Duodenal mucosa (tissue), 2 donors: ENCODE data around the gene MEX3D.
"Not testable (repeated sequence)": the region's sequence is repeated elsewhere in the genome, so short reads cannot be mapped to it uniquely, and the experiment has no call there.

Source experiments
- H3K27ac ChIP-seq: one replicate; pipeline ENCODE4 v1.7.0; 2013; ENCODE audit warnings: low read depth, low read length
- H3K27me3 ChIP-seq, 2 donors: one replicate each; pipeline ENCODE4 v1.7.0; 2013; ENCODE audit warnings: low read length in 2 of 2, control low read depth in 1 of 2; ENCODE audit not compliant: insufficient read depth in 2 of 2, control insufficient read depth in 1 of 2
- H3K36me3 ChIP-seq, 2 donors: one replicate each; pipeline ENCODE4 v1.7.0; 2013; ENCODE audit warnings: low read length in 2 of 2, control low read depth in 1 of 2; ENCODE audit not compliant: insufficient read depth in 2 of 2, control insufficient read depth in 1 of 2
- H3K4me1 ChIP-seq, 2 donors: one replicate each; pipeline ENCODE4 v1.7.0; 2013; ENCODE audit warnings: low read length in 2 of 2, control low read depth in 1 of 2; ENCODE audit not compliant: insufficient read depth in 2 of 2, control insufficient read depth in 1 of 2
- H3K4me3 ChIP-seq, 2 donors: one replicate each; pipeline ENCODE4 v1.7.0; 2013; ENCODE audit warnings: low read length in 2 of 2, low read depth in 1 of 2
- H3K9ac ChIP-seq, 2 donors: one replicate each; pipeline ENCODE4 v1.7.0; 2013; ENCODE audit warnings: low read length in 2 of 2, low read depth in 1 of 2
- H3K9me3 ChIP-seq, 2 donors: one replicate each; pipeline ENCODE4 v1.7.0; 2013; ENCODE audit warnings: low read length in 2 of 2, control low read depth in 1 of 2; ENCODE audit not compliant: control insufficient read depth in 1 of 2

The MEX3D gene

GRCh38 chr19:1535699-1536098, 32.4 kb downstream of the MEX3D start:
- not testable (repeated sequence) for H3K27ac ChIP-seq, H3K4me3 ChIP-seq, H3K4me1 ChIP-seq, H3K27me3 ChIP-seq, H3K9me3 ChIP-seq, H3K9ac ChIP-seq, H3K36me3 ChIP-seq

DNA sequence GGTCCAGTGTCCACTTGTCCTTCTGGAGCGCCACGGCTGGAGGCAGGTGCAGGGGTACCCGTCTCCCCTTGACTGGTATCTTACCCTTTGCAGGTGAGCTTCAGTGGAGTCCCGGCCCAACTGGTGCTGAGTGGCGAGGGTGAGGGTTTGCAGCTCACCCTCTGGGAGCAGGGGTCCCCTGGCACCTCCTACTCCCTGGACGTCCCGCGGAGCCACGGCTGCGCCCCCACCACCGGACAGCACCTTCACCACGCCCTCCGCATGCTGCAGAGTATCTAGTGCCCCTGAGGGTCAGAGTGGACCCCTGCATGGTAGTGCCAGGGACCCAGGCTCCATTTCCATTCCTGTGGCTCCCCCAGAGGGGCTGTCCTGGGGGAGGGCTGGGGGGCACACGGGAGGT, 33.2 kb downstream of the MEX3D start:
- Histone ChIP-seq H3K4me3 (no peak overlapping the region), H3K9ac (no peak overlapping the region), H3K27ac (no peak overlapping the region), H3K9me3 (no peaks in the 10 kb centered on the region), H3K36me3 (no peaks in the 10 kb centered on the region), H3K4me1 (no peaks in the 10 kb centered on the region), H3K27me3 (no peaks in the 10 kb centered on the region)

DNA sequence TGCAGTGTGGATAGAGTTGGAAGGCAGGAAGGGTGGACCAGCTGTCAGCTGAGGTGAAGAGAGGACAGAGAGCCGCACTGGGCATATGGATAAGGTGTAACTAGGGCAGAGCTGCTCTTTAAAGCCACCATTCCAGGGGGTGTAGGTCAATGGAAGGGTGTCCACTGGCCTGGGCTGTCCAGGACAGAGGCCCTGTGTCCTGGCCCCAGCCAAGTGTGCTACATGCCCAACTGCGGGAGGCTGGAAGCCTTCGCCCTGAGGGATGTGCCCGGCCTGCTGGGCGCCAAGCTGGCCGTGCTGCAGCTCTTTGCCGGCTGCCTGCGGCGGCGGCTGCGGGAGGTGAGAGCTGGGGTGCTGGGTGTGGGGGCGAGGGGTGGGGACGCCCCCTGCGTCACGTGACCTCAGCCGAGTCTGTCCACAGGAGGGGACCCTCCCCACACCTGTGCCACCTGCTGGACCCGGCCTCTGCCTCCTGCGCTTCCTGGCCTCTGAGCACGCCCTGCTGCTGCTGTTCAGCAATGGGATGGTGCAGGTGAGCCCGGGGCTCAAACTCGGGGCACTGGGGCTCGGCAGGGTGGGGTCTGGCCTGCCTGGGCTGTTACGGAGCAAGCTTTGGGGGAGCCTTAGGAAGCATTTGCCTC, 34.5 kb downstream of the MEX3D start:
- Histone ChIP-seq H3K4me1 (no peaks in the 10 kb centered on the region), H3K9me3 (no peaks in the 10 kb centered on the region), H3K9ac (no peak overlapping the region), H3K36me3 (no peaks in the 10 kb centered on the region), H3K4me3 (no peak overlapping the region), H3K27ac (no peak overlapping the region), H3K27me3 (peaks cover 0 to 2% of the 10 kb centered on the region in 2 donors)

GRCh38 chr19:1532003-1532402, 36.1 kb downstream of the MEX3D start:
- H3K27ac ChIP-seq, result no peak overlapping the region
- no peak overlapping the region for H3K9ac ChIP-seq
- no peaks in the 10 kb centered on the region for H3K4me1 ChIP-seq
- peaks cover 0 to 4% of the 10 kb centered on the region in 2 donors for H3K27me3 ChIP-seq
- H3K9me3 ChIP-seq, result no peaks in the 10 kb centered on the region
- no peaks in the 10 kb centered on the region for H3K36me3 ChIP-seq
- H3K4me3 ChIP-seq, result no peak overlapping the region

- no peaks in the 10 kb centered on the region for H3K9me3 ChIP-seq
- no peak overlapping the region for H3K27ac ChIP-seq
- H3K36me3 ChIP-seq, result no peaks in the 10 kb centered on the region
- no peak overlapping the region for H3K4me3 ChIP-seq
- peaks cover 0 to 7% of the 10 kb centered on the region in 2 donors for H3K27me3 ChIP-seq
- no peaks in the 10 kb centered on the region for H3K4me1 ChIP-seq
- H3K9ac ChIP-seq, result no peak overlapping the region
These were observed 36.5 kb downstream of the MEX3D start for GRCh38 chr19:1531587-1531986.

GRCh38 chr19:1530856-1531255, 37.3 kb downstream of the MEX3D start:
- not testable (repeated sequence) for H3K27ac ChIP-seq, H3K9me3 ChIP-seq, H3K4me1 ChIP-seq, H3K4me3 ChIP-seq, H3K36me3 ChIP-seq, H3K9ac ChIP-seq
- H3K27me3 ChIP-seq, result peaks cover 3 to 14% of the 10 kb centered on the region in 2 donors

- H3K9me3 ChIP-seq, result no peaks in the 10 kb centered on the region
- peaks cover 18 to 28% of the 10 kb centered on the region in 2 donors for H3K27me3 ChIP-seq
- no peaks in the 10 kb centered on the region for H3K4me1 ChIP-seq
- no peak overlapping the region for H3K9ac ChIP-seq
- no peak overlapping the region for H3K4me3 ChIP-seq
- H3K27ac ChIP-seq, result no peak overlapping the region
- H3K36me3 ChIP-seq, result no peaks in the 10 kb centered on the region
These were observed 38.7 kb downstream of the MEX3D start for GRCh38 chr19:1529430-1529816.

GRCh38 chr19:1528596-1529429, 39.3 kb downstream of the MEX3D start:
- H3K36me3 ChIP-seq, result no peaks in the 10 kb centered on the region
- no peak overlapping the region for H3K27ac ChIP-seq
- no peak overlapping the region for H3K9ac ChIP-seq
- H3K4me3 ChIP-seq, result no peak overlapping the region
- no peaks in the 10 kb centered on the region for H3K9me3 ChIP-seq
- peaks cover 20 to 31% of the 10 kb centered on the region in 2 donors for H3K27me3 ChIP-seq
- no peaks in the 10 kb centered on the region for H3K4me1 ChIP-seq

- no peaks in the 10 kb centered on the region for H3K9me3 ChIP-seq
- peaks cover 30 to 39% of the 10 kb centered on the region in 2 donors for H3K27me3 ChIP-seq
- H3K27ac ChIP-seq, result no peak overlapping the region
These were observed 40.3 kb downstream of the MEX3D start for GRCh38 chr19:1527650-1528309.

GRCh38 chr19:1526979-1527649, 41.0 kb downstream of the MEX3D start:
- no peaks in the 10 kb centered on the region for H3K4me1 ChIP-seq
- no peaks in the 10 kb centered on the region for H3K36me3 ChIP-seq
- peaks cover 31 to 42% of the 10 kb centered on the region in 2 donors for H3K27me3 ChIP-seq
- no peak overlapping the region for H3K9ac ChIP-seq
- H3K4me3 ChIP-seq, result no peak overlapping the region
- no peak overlapping the region for H3K27ac ChIP-seq
- no peaks in the 10 kb centered on the region for H3K9me3 ChIP-seq

More at GRCh38 chr19:1527650-1528309, 40.3 kb downstream of the MEX3D start:
- no peaks in the 10 kb centered on the region for H3K36me3 ChIP-seq
- H3K4me1 ChIP-seq, result no peaks in the 10 kb centered on the region
- no peak overlapping the region for H3K4me3 ChIP-seq
- no peak overlapping the region for H3K9ac ChIP-seq
